ENCODE data around the gene PQBP1. TPM values are rescaled to one million over a fixed set of nuclear protein-coding genes. Genes with fewer than 3 reads are reported as not detected.

The PQBP1 gene
- 50.2 and 53.3 TPM in 2 replicates for total RNA-seq

GRCh38 chrX:48897625-48898306 lies at the start of gene PQBP1, which contains the start of gene TIMM17B:
Gene PQBP1, plus strand, starts transcription at chrX:48897930. Its CDS starts 580 bp downstream, at chrX:48898510.
Gene TIMM17B, minus strand, starts transcription at chrX:48897768. Its CDS starts 19 bp downstream, at chrX:48897749.

GRCh38 chrX:48911412-48912182 lies 13.9 kb downstream of the PQBP1 start, which contains the start of gene SLC35A2:
Gene SLC35A2, minus strand, starts transcription at chrX:48911646. Its CDS starts 10 bp downstream, at chrX:48911636.

GRCh38 chrX:48918643-48919340 lies 21.1 kb downstream of the PQBP1 start, which contains the start of gene PIM2:
Gene PIM2, minus strand, starts transcription at chrX:48919024. Its CDS starts 190 bp downstream, at chrX:48918834.

Other genes with a start within 250 kb of the PQBP1 start
- gene WAS, start 214.1 kb upstream of the PQBP1 start, total RNA-seq = 0.13 and 0.48 TPM in 2 replicates
- gene SUV39H1, start 201.2 kb upstream of the PQBP1 start, total RNA-seq = 4.4 and 12.4 TPM in 2 replicates
- not detected in 2 replicates for gene GLOD5, start 136.2 kb upstream of the PQBP1 start, total RNA-seq
- gene GATA1, start 111.3 kb upstream of the PQBP1 start, total RNA-seq = not detected in 2 replicates
- 24.8 and 42.2 TPM in 2 replicates for gene HDAC6, start 95.9 kb upstream of the PQBP1 start, total RNA-seq
- not detected in 2 replicates for gene ERAS, start 71.4 kb upstream of the PQBP1 start, total RNA-seq
- 0.65 and 3.2 TPM in 2 replicates for gene PCSK1N, start 62.3 kb upstream of the PQBP1 start, total RNA-seq
- gene TIMM17B, start 162 bp upstream of the PQBP1 start, total RNA-seq = 39.6 and 61.8 TPM in 2 replicates
- 27.7 and 39.3 TPM in 2 replicates for gene SLC35A2, start 13.7 kb downstream of the PQBP1 start, total RNA-seq
- gene PIM2, start 21.1 kb downstream of the PQBP1 start, total RNA-seq = 7.7 and 10.3 TPM in 2 replicates
- gene OTUD5, start 59.7 kb downstream of the PQBP1 start, total RNA-seq = 28.5 and 42.8 TPM in 2 replicates
- 1.8 and 2.4 TPM in 2 replicates for gene KCND1, start 73.9 kb downstream of the PQBP1 start, total RNA-seq
- gene GRIPAP1, start 104.3 kb downstream of the PQBP1 start, total RNA-seq = 14.3 and 14.9 TPM in 2 replicates
- 57.7 and 85.8 TPM in 2 replicates for gene TFE3, start 145.4 kb downstream of the PQBP1 start, total RNA-seq
- gene CCDC120, start 161.1 kb downstream of the PQBP1 start, total RNA-seq = 1.4 and 4.0 TPM in 2 replicates
- 27.6 and 31.5 TPM in 2 replicates for gene PRAF2, start 176.1 kb downstream of the PQBP1 start, total RNA-seq
- gene WDR45, start 182.0 kb downstream of the PQBP1 start, total RNA-seq = 58.1 and 64.8 TPM in 2 replicates
- 23.1 and 25.0 TPM in 2 replicates for gene GPKOW, start 225.8 kb downstream of the PQBP1 start, total RNA-seq

Data from epithelial cell of alveolus of lung (primary cell).